HepG2 (cell line): ENCODE data around the gene TPRA1. TPM values are rescaled to one million over a fixed set of nuclear protein-coding genes. Genes with fewer than 3 reads are reported as not detected.

Experiments
- ARHGAP35 ChIP-seq: sonication (generic); formaldehyde crosslinking; IDR thresholded peaks from 2 replicates; pipeline ENCODE4 v1.9.0; 2022; ENCODE audit warnings: mild to moderate bottlenecking, inconsistent platforms, moderate library complexity, missing genetic modification reagents, borderline replicate concordance
- CSRNP2 ChIP-seq: sonication (generic); formaldehyde crosslinking; conservative IDR thresholded peaks from 2 replicates; pipeline ENCODE4 v1.8.0; 2022; ENCODE audit warnings: low read depth, missing genetic modification reagents
- JDP2 ChIP-seq: sonication (generic); formaldehyde crosslinking; IDR thresholded peaks from 2 replicates; pipeline ENCODE4 v1.8.1; 2022; ENCODE audit warnings: missing genetic modification reagents, borderline replicate concordance
- LCORL ChIP-seq, 2 experiments: fragments of 450-650 bp in 1 of 2; sonication (generic) in 1 of 2; formaldehyde crosslinking in 1 of 2; IDR thresholded peaks; 2 replicates each; pipeline versions ENCODE4 v1.5.0 to v1.6.1; 2017 to 2020; ENCODE audit warnings: antibody characterized with exemption in 1 of 2, missing genetic modification reagents in 1 of 2
- MAZ ChIP-seq, 2 experiments: sonication (generic) in 1 of 2; formaldehyde crosslinking in 1 of 2; IDR thresholded peaks; 2 replicates each; pipeline versions ENCODE4 v1.5.0 to v1.6.1; 2012 to 2020; ENCODE audit warnings: low read depth in 2 of 2, mild to moderate bottlenecking in 2 of 2, borderline replicate concordance in 1 of 2, improper control_type of control experiment in 1 of 2, low read length in 1 of 2, missing genetic modification reagents in 1 of 2, moderate library complexity in 1 of 2
- PAX8 ChIP-seq: sonication (generic); formaldehyde crosslinking; IDR thresholded peaks from 2 replicates; pipeline ENCODE4 v1.8.0; 2022; ENCODE audit warnings: mild to moderate bottlenecking, missing genetic modification reagents, borderline replicate concordance
- PAXIP1 ChIP-seq: sonication (generic); formaldehyde crosslinking; conservative IDR thresholded peaks from 2 replicates; pipeline ENCODE4 v1.4.0; 2020; ENCODE audit warnings: mild to moderate bottlenecking, missing genetic modification reagents, moderate library complexity
- ZNF441 ChIP-seq: sonication (generic); formaldehyde crosslinking; IDR thresholded peaks from 2 replicates; pipeline ENCODE4 v1.7.0; 2021; ENCODE audit warnings: missing genetic modification reagents, borderline replicate concordance
- ZNF749 ChIP-seq: sonication (generic); formaldehyde crosslinking; IDR thresholded peaks from 2 replicates; pipeline ENCODE4 v1.8.0; 2022; ENCODE audit warnings: mild to moderate bottlenecking, missing genetic modification reagents, moderate library complexity, borderline replicate concordance
- ZNF782 ChIP-seq: sonication (generic); formaldehyde crosslinking; IDR thresholded peaks from 2 replicates; pipeline ENCODE4 v1.4.0; 2020; ENCODE audit warnings: missing genetic modification reagents, mild to moderate bottlenecking, borderline replicate concordance
- polyA plus RNA-seq, 8 experiments: library from polyadenylated mRNA; depleted of rRNA in 3 of 8; stranded (reverse) in 7 of 8; unstranded in 1 of 8; fragments of >200 nt; fragmentation: Illumina TruSeq in 4 of 8; extraction: Trizol in 4 of 8; gene quantifications; 2 replicates each; pipeline versions ENCODE4 v1.2.1 to v1.2.3, GENCODE V29; 2011 to 2016; ENCODE audit warnings: low read depth in 4 of 8, missing spikeins in 1 of 8, mixed read lengths in 1 of 8; ENCODE audit not compliant: insufficient read depth in 1 of 8
- total RNA-seq, 5 experiments: library from RNA; depleted of rRNA; stranded (reverse); fragments of >200 nt; fragmentation: Illumina TruSeq; extraction: Trizol; gene quantifications; 2 replicates each; pipeline ENCODE4 v1.2.3, GENCODE V29; 2016; ENCODE audit warnings: low read depth in 1 of 5
- TF ChIP-seq, protein P1 (sequence below): IDR thresholded peaks from 2 replicates; pipeline ENCODE4 v1.6.1; 2016; ENCODE audit warnings: missing genetic modification reagents, missing compliant biosample characterization
- TF ChIP-seq, protein P2 (sequence below): sonication (generic); formaldehyde crosslinking; IDR thresholded peaks from 2 replicates; pipeline ENCODE4 v1.4.0; 2020; ENCODE audit warnings: missing genetic modification reagents
- TF ChIP-seq, protein P3 (sequence below): sonication (generic); formaldehyde crosslinking; IDR thresholded peaks from 2 replicates; pipeline ENCODE4 v1.4.0; 2020; ENCODE audit warnings: mild to moderate bottlenecking, missing genetic modification reagents

TPRA1 gene
- total and polyA plus RNA-seq, 2 of the 13 experiments (the other 11 are each of a cell fraction or from before 2014, with no cell fraction given) = 25.4 to 25.8 TPM

- TF ChIP-seq PAXIP1 (no peak), ZNF441 (peak; percentile 84), PAX8 (CRISPR knock-in tag) (peak; percentile 11; the same call in 1 of the 2 replicates), JDP2 (CRISPR knock-in tag) (no peak; the same call in 1 of the 2 replicates), CSRNP2 (CRISPR knock-in tag) (0 out of 2 replicates have a peak, but pooled peaks have one; percentile 40), LCORL (IDR thresholded peaks at IDR 0.05) (no peak), LCORL (CRISPR knock-in tag; IDR thresholded peaks at IDR 0.05) (peak; percentile 4; the same call in 1 of the 2 replicates), ZNF782 (CRISPR knock-in tag) (no peak), ARHGAP35 (no peak), ZNF749 (no peak), MAZ (IDR thresholded peaks at IDR 0.05; ENCODE audit: borderline replicate concordance, low read depth, low read length) (no peak), MAZ (CRISPR knock-in tag; IDR thresholded peaks at IDR 0.05; ENCODE audit: low read depth) (0 out of 2 replicates have a peak, but pooled peaks have one; percentile 43)
- TF ChIP-seq, protein P1, sequence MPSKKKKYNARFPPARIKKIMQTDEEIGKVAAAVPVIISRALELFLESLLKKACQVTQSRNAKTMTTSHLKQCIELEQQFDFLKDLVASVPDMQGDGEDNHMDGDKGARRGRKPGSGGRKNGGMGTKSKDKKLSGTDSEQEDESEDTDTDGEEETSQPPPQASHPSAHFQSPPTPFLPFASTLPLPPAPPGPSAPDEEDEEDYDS = no peak
- TF ChIP-seq, protein P2, sequence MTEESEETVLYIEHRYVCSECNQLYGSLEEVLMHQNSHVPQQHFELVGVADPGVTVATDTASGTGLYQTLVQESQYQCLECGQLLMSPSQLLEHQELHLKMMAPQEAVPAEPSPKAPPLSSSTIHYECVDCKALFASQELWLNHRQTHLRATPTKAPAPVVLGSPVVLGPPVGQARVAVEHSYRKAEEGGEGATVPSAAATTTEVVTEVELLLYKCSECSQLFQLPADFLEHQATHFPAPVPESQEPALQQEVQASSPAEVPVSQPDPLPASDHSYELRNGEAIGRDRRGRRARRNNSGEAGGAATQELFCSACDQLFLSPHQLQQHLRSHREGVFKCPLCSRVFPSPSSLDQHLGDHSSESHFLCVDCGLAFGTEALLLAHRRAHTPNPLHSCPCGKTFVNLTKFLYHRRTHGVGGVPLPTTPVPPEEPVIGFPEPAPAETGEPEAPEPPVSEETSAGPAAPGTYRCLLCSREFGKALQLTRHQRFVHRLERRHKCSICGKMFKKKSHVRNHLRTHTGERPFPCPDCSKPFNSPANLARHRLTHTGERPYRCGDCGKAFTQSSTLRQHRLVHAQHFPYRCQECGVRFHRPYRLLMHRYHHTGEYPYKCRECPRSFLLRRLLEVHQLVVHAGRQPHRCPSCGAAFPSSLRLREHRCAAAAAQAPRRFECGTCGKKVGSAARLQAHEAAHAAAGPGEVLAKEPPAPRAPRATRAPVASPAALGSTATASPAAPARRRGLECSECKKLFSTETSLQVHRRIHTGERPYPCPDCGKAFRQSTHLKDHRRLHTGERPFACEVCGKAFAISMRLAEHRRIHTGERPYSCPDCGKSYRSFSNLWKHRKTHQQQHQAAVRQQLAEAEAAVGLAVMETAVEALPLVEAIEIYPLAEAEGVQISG (CRISPR knock-in tag) = no peak; the same call in 1 of the 2 replicates
- TF ChIP-seq, protein P3, sequence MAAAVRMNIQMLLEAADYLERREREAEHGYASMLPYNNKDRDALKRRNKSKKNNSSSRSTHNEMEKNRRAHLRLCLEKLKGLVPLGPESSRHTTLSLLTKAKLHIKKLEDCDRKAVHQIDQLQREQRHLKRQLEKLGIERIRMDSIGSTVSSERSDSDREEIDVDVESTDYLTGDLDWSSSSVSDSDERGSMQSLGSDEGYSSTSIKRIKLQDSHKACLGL = peak; percentile 45; the same call in 1 of the 2 replicates
Observed at GRCh38 chr3:127590282-127590592, 296 bp downstream of the TPRA1 start (continued).
